ENCODE measurements around the gene NEK1. TPM values are rescaled to one million over a fixed set of nuclear protein-coding genes. Genes with fewer than 3 reads are reported as not detected.
"Not testable (repeated sequence)": the region's sequence is repeated elsewhere in the genome, so short reads cannot be mapped to it uniquely, and the experiment has no call there.

Gene NEK1
- total RNA-seq, 2 donors from 2014 or later: 12.2 to 15.1 TPM

DNA sequence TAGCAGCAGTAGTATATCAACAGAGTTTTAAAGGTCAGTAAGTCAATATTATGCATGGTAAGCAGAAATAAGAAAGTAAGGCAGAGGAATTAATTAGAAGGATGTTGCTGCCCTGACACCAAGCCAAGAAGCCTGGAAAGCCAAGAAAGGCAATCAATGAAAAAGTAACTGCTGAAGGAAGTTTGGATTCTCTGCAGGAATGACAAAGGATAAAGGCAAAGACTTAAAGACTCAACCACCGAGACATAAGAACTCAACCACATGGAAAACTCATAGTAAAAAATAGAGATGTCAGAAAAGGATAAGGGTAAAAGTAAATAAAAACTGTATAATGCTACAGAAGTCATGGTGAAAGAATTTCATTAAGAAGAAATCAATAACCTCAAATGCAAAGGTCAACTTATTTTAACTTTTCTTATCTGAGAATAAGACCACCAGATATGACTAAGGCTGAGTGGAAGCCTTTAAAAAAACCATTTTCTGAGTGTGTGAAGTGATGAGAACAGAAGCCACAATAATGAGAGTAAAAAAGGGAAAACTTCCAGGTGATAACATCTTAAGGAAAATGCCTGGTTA is 55.2 kb downstream of the NEK1 start:
- 80 to 100% methylated on average over 1 of the region's 1 CpG for WGBS, 2 experiments (ENCODE audit: insufficient coverage in 1 of 2, insufficient read length in 1 of 2)
- Mint-ChIP-seq H3K36me3 (ENCODE audit: low read depth) (peaks cover 37% of the 10 kb centered on the region), H3K4me1 (no peaks in the 10 kb centered on the region), H3K27me3 (ENCODE audit: insufficient read depth) (no peaks in the 10 kb centered on the region), H3K4me3 (no peak overlapping the region), H3K9me3 (peaks cover 9% of the 10 kb centered on the region), H3K27ac (no peak overlapping the region)
- H3K4me1 ChIP-seq (ENCODE audit: control insufficient read depth, insufficient read depth, low read length): no peaks in the 10 kb centered on the region
- H3K9me3 ChIP-seq (ENCODE audit: control insufficient read depth, low read length): peaks cover 12% of the 10 kb centered on the region
- H3K36me3 ChIP-seq (ENCODE audit: control insufficient read depth, insufficient read depth, low read length): peaks cover 17% of the 10 kb centered on the region
- no peak overlapping the region for H3K9ac ChIP-seq (ENCODE audit: extremely low read depth, low read length, poor library complexity, severe bottlenecking)
- H3K27ac ChIP-seq (ENCODE audit: low read depth, low read length): no peak overlapping the region
- H3K4me3 ChIP-seq (ENCODE audit: low read length): no peak overlapping the region
- H3K27me3 ChIP-seq (ENCODE audit: control insufficient read depth, insufficient read depth, low read length, poor library complexity, severe bottlenecking): no peaks in the 10 kb centered on the region
- TF ChIP-seq, protein P1, sequence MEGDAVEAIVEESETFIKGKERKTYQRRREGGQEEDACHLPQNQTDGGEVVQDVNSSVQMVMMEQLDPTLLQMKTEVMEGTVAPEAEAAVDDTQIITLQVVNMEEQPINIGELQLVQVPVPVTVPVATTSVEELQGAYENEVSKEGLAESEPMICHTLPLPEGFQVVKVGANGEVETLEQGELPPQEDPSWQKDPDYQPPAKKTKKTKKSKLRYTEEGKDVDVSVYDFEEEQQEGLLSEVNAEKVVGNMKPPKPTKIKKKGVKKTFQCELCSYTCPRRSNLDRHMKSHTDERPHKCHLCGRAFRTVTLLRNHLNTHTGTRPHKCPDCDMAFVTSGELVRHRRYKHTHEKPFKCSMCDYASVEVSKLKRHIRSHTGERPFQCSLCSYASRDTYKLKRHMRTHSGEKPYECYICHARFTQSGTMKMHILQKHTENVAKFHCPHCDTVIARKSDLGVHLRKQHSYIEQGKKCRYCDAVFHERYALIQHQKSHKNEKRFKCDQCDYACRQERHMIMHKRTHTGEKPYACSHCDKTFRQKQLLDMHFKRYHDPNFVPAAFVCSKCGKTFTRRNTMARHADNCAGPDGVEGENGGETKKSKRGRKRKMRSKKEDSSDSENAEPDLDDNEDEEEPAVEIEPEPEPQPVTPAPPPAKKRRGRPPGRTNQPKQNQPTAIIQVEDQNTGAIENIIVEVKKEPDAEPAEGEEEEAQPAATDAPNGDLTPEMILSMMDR (conservative IDR thresholded peaks at IDR 0.05): no peak
- DNase-seq: no peak

DNA sequence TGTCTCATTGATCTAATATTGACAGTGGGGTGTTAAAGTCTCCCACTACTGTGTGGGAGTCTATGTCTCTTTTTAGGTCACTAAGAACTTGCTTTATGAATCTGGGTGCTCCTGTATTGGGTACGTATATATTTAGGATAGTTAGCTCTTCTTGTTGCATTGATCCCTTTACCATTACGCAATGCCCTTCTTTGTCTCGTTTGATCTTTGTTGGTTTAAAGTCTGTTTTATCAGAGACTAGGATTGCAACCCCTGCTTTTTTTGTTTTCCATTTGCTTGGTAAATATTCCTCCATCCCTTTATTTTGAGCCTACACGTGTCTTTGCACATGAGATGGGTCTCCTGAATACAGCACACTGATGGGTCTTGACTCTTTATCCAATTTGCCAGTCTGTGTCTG is 65.8 kb downstream of the NEK1 start:
- H3K4me1 ChIP-seq (ENCODE audit: control insufficient read depth, insufficient read depth, low read length); H3K27me3 ChIP-seq (ENCODE audit: control insufficient read depth, insufficient read depth, low read length, poor library complexity, severe bottlenecking); H3K9ac ChIP-seq (ENCODE audit: extremely low read depth, low read length, poor library complexity, severe bottlenecking); H3K4me3 Mint-ChIP-seq; DNase-seq; H3K4me3 ChIP-seq (ENCODE audit: low read length); H3K36me3 ChIP-seq (ENCODE audit: control insufficient read depth, insufficient read depth, low read length); H3K27ac ChIP-seq (ENCODE audit: low read depth, low read length); H3K4me1 Mint-ChIP-seq; H3K27ac Mint-ChIP-seq; H3K27me3 Mint-ChIP-seq (ENCODE audit: insufficient read depth): not testable (repeated sequence)
- H3K9me3 ChIP-seq (ENCODE audit: control insufficient read depth, low read length): peaks cover 34% of the 10 kb centered on the region
- H3K36me3 Mint-ChIP-seq (ENCODE audit: low read depth): peaks cover 50% of the 10 kb centered on the region
- peaks cover 69% of the 10 kb centered on the region for H3K9me3 Mint-ChIP-seq
- WGBS, 2 experiments (ENCODE audit: insufficient coverage in 1 of 2, insufficient read length in 1 of 2): 96 to 100% methylated on average over 2 to 4 of the region's 4 CpGs

DNA sequence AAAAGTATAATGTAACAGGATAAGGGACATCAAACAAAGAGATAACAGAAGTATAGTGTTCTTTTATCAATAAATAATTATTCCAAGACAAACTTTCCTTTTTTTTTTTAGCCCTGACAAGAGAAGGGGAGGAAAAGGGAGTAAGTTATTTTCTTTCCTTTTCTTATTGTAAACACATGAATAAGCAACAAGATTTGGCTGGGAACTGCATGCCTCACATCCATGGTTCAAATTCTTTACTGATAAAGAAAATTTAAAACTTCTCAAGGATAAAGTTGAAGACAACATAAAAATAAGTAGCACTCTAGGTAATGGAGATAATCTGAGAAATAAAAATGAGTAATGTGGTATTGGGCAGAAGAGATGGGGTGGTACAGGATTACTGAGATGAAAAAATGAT is 71.6 kb downstream of the NEK1 start:
- Histone ChIP-seq H3K27ac (ENCODE audit: low read depth, low read length) (no peak overlapping the region), H3K4me3 (ENCODE audit: low read length) (no peak overlapping the region), H3K9ac (ENCODE audit: extremely low read depth, low read length, poor library complexity, severe bottlenecking) (no peak overlapping the region), H3K9me3 (ENCODE audit: control insufficient read depth, low read length) (peaks cover 9% of the 10 kb centered on the region), H3K4me1 (ENCODE audit: control insufficient read depth, insufficient read depth, low read length) (no peaks in the 10 kb centered on the region), H3K36me3 (ENCODE audit: control insufficient read depth, insufficient read depth, low read length) (no peaks in the 10 kb centered on the region), H3K27me3 (ENCODE audit: control insufficient read depth, insufficient read depth, low read length, poor library complexity, severe bottlenecking) (no peaks in the 10 kb centered on the region)
- Mint-ChIP-seq H3K36me3 (ENCODE audit: low read depth) (peaks cover 18% of the 10 kb centered on the region), H3K4me3 (no peak overlapping the region), H3K27ac (no peak overlapping the region), H3K9me3 (peaks cover 27% of the 10 kb centered on the region), H3K27me3 (ENCODE audit: insufficient read depth) (peaks cover 3% of the 10 kb centered on the region), H3K4me1 (no peaks in the 10 kb centered on the region)
- no peak for DNase-seq
- TF ChIP-seq, protein P1 (conservative IDR thresholded peaks at IDR 0.05): no peak

DNA sequence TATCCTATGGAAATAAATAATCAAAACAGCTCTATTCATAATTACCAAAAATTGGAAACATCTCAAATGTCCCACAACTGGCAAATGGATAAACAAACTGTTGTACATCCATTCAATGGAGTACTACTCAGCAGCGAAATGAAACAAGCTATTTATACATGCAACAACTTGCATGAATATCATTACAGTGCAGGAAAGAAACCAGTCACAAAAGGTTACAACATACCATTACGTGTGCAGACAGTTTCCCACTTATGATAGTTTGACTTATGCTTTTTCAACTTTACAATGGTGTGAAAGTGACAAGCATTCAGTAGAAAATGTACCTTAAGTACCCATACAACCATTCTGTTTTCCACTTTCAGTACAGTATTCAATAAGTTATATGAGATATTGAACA is 82.3 kb downstream of the NEK1 start:
- H3K27me3 Mint-ChIP-seq (ENCODE audit: insufficient read depth): no peaks in the 10 kb centered on the region
- H3K4me3 ChIP-seq (ENCODE audit: low read length): no peak overlapping the region

More for the DNA sequence above, 82.3 kb downstream of the NEK1 start:
- Mint-ChIP-seq H3K4me3 (no peak overlapping the region), H3K27ac (no peak overlapping the region), H3K4me1 (no peaks in the 10 kb centered on the region), H3K9me3 (no peaks in the 10 kb centered on the region), H3K36me3 (ENCODE audit: low read depth) (peaks cover 3% of the 10 kb centered on the region)
- Histone ChIP-seq H3K9me3 (ENCODE audit: control insufficient read depth, low read length) (no peaks in the 10 kb centered on the region), H3K27me3 (ENCODE audit: control insufficient read depth, insufficient read depth, low read length, poor library complexity, severe bottlenecking) (no peaks in the 10 kb centered on the region), H3K9ac (ENCODE audit: extremely low read depth, low read length, poor library complexity, severe bottlenecking) (no peak overlapping the region), H3K27ac (ENCODE audit: low read depth, low read length) (no peak overlapping the region), H3K36me3 (ENCODE audit: control insufficient read depth, insufficient read depth, low read length) (peaks cover 10% of the 10 kb centered on the region), H3K4me1 (ENCODE audit: control insufficient read depth, insufficient read depth, low read length) (peaks cover 3% of the 10 kb centered on the region)
- whole genome bisulfite sequencing, 2 experiments (ENCODE audit: insufficient coverage in 1 of 2, insufficient read length in 1 of 2): 65 to 70% methylated on average over 2 of the region's 2 CpGs
- TF ChIP-seq, protein P1 (conservative IDR thresholded peaks at IDR 0.05): no peak
- DNase-seq: no peak

Data from endodermal cell (in vitro differentiated cells).